Activated T-cell treated with anti-CD3 and anti-CD28 coated beads for 1 hour (primary cell): ENCODE measurements around the gene RAB7A.

Source experiments
- DNase-seq: peaks from one replicate; pipeline ENCODE4 v3.0.0-alpha.2; 2020; ENCODE audit warnings: low read depth

The RAB7A gene

DNA sequence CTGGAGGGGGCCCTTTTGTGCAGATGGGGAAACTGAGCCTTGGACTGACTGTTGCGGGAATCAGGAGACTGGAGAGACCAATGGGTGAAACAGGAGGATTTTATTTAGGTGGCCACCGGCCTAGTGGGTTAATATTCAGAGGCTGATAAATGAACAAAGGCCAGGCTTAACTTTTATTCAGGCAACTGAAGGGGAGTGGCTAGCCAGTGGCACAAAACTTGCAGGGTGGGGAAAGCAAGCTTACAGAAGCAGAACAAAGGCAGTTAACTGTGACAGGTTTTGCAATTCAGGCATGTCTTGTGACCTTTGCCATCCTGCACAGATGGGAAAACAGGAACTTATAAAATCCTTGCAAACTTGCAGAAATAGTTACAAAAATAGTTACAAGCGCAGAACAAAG lies 128.5 kb downstream of the RAB7A start:
- DNase-seq, result no peak

- DNase-seq, result no peak
Measured at GRCh38 chr3:128855569-128855968, 129.6 kb downstream of the RAB7A start.

- no peak for DNase-seq
Measured at GRCh38 chr3:128858167-128858566, 132.2 kb downstream of the RAB7A start.

DNA sequence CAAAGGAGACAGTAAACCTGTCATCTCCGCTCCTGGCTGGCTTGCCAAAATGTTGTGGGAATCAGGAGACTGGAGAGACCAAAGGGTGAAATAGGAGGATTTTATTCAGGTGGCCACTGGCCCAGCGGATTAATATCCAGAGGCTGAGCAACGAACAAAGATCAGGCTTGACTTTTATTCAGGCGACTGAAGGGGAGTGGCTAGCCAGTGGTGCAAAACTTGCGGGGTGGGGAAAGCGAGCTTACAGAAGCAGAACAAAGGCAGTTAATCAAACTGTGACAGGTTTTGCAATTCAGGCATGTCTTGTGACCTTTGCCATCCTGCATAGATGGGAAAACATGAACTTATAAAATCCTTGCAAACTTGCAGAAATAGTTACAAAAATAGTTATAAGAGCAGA lies 133.6 kb downstream of the RAB7A start:
- no peak for DNase-seq

GRCh38 chr3:128861491-128861890 lies 135.5 kb downstream of the RAB7A start:
- DNase-seq, result no peak

GRCh38 chr3:128863560-128863959 lies 137.6 kb downstream of the RAB7A start:
- DNase-seq, result no peak
